Measurements from ENCODE around the gene FRY. TPM values are rescaled to one million over a fixed set of nuclear protein-coding genes. Genes with fewer than 3 reads are reported as not detected.

FRY gene
- total and polyA plus RNA-seq, 9 of the 15 experiments (the other 6 are each of a cell fraction or from before 2014, with no cell fraction given) = 0.03 to 0.31 (median 0.11) TPM; not detected in 3

GRCh38 chr13:32266130-32266529 is 234.6 kb downstream of the FRY start (continued):
- TF ChIP-seq MGA (IDR thresholded peaks at IDR 0.05) (no peak), SOX6 (IDR thresholded peaks at IDR 0.05) (no peak), IRF9 (tag; IDR thresholded peaks at IDR 0.05) (no peak), ZNF583 (CRISPR knock-in tag; IDR thresholded peaks at IDR 0.05) (no peak)
- TF ChIP-seq, protein P1, sequence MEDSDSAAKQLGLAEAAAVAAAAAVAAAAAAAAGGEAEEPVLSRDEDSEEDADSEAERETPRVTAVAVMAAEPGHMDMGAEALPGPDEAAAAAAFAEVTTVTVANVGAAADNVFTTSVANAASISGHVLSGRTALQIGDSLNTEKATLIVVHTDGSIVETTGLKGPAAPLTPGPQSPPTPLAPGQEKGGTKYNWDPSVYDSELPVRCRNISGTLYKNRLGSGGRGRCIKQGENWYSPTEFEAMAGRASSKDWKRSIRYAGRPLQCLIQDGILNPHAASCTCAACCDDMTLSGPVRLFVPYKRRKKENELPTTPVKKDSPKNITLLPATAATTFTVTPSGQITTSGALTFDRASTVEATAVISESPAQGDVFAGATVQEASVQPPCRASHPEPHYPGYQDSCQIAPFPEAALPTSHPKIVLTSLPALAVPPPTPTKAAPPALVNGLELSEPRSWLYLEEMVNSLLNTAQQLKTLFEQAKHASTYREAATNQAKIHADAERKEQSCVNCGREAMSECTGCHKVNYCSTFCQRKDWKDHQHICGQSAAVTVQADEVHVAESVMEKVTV (CRISPR knock-in tag; IDR thresholded peaks at IDR 0.05) = no peak

Data from K562 (cell line).